DND-41 (cell line): Measurements from ENCODE around the gene NPBWR2.

Source experiments
- ATAC-seq: fragments of 200-7000 bp; cut with Tn5 transposase; 3 replicates; pipeline ENCODE4 v1.9.1; 2021; ENCODE audit warnings: low read depth; ENCODE audit not compliant: insufficient read depth
- DNase-seq: peaks from one replicate; pipeline ENCODE4 v3.0.0-alpha.2; 2020
- H2AFZ ChIP-seq: 2 replicates; pipeline ENCODE4 v1.6.0; 2012; ENCODE audit warnings: low read depth, low read length
- H3K27ac ChIP-seq: 2 replicates; pipeline ENCODE4 v1.5.1; 2012; ENCODE audit warnings: low read length, inconsistent platforms
- H3K27me3 ChIP-seq: fragments of 200-600 bp; sonication (generic); 2 replicates; pipeline ENCODE4 v1.6.0; 2012; ENCODE audit warnings: low read length, mild to moderate bottlenecking, inconsistent platforms; ENCODE audit not compliant: insufficient read depth, poor library complexity
- H3K36me3 ChIP-seq: 2 replicates; pipeline ENCODE4 v1.5.1; 2012; ENCODE audit warnings: low read length, inconsistent platforms; ENCODE audit not compliant: insufficient read depth
- H3K4me1 ChIP-seq: 2 replicates; pipeline ENCODE4 v1.5.1; 2012; ENCODE audit warnings: mild to moderate bottlenecking, low read length; ENCODE audit not compliant: insufficient read depth
- H3K4me2 ChIP-seq: 2 replicates; pipeline ENCODE4 v1.6.0; 2012; ENCODE audit warnings: mild to moderate bottlenecking, moderate library complexity, low read length, inconsistent platforms; ENCODE audit not compliant: insufficient read depth
- H3K4me3 ChIP-seq, 2 experiments: fragments of 200-600 bp in 1 of 2; shearing (Covaris generic) in 1 of 2; 2 replicates each; pipeline ENCODE4 v1.5.1; 2012 to 2016; ENCODE audit warnings: inconsistent platforms in 2 of 2, low read length in 2 of 2, mild to moderate bottlenecking in 2 of 2, low read depth in 1 of 2, moderate library complexity in 1 of 2
- H3K79me2 ChIP-seq: 2 replicates; pipeline ENCODE4 v1.6.0; 2012; ENCODE audit warnings: low read length, inconsistent platforms; ENCODE audit not compliant: insufficient read depth
- H3K9ac ChIP-seq: 2 replicates; pipeline ENCODE4 v1.6.0; 2012; ENCODE audit warnings: low read depth, mild to moderate bottlenecking, inconsistent platforms, low read length, moderate library complexity
- H3K9me3 ChIP-seq: 2 replicates; pipeline ENCODE4 v1.5.1; 2012; ENCODE audit warnings: low read length, moderate library complexity, mild to moderate bottlenecking, inconsistent platforms; ENCODE audit not compliant: insufficient read depth, severe bottlenecking
- H4K20me1 ChIP-seq: 2 replicates; pipeline ENCODE4 v1.6.0; 2012; ENCODE audit warnings: low read length; ENCODE audit not compliant: insufficient read depth
- EZH2 ChIP-seq: IDR thresholded peaks from 3 replicates; pipeline ENCODE4 v1.6.1; 2012; ENCODE audit warnings: borderline replicate concordance, low read depth, mild to moderate bottlenecking, moderate library complexity, low read length, inconsistent platforms; ENCODE audit not compliant: severe bottlenecking
- TF ChIP-seq, protein P1 (sequence below): IDR thresholded peaks from 2 replicates; pipeline ENCODE4 v1.5.1; 2012; ENCODE audit warnings: borderline replicate concordance, low read length, moderate library complexity, mild to moderate bottlenecking; ENCODE audit not compliant: poor library complexity, severe bottlenecking; ENCODE audit errors: extremely low read depth

NPBWR2 gene

DNA sequence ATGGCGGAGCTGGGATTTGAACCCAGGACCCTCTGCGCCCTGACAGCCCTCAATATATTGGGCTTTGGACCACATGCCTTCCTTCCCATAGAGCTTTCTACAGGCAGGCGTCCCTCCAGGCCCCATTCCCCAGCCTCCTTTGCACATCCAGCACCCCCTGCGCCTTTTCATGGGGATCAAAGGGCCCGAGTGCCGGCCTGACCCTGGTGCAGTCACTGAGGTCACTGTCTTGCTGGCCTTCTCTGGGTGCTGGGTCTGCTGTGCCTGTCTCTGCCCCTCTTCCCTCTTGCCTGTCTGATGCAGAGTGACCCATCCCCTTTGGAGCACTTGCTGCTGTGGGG, 25.8 kb downstream of the NPBWR2 start:
- Histone ChIP-seq H3K4me3 (no peak overlapping the region), H4K20me1 (peaks cover 27% of the 10 kb centered on the region; the same call in 1 of the 2 replicates), H3K79me2 (peaks cover 12% of the 10 kb centered on the region), H3K4me2 (no peak overlapping the region), H3K9me3 (no peaks in the 10 kb centered on the region), H3K9ac (no peak overlapping the region), H3K4me1 (peaks cover 43% of the 10 kb centered on the region), H3K27me3 (peaks cover 30% of the 10 kb centered on the region), H2AFZ (no peak overlapping the region), H3K36me3 (no peaks in the 10 kb centered on the region; the same call in 1 of the 2 replicates), H3K27ac (no peak overlapping the region)
- TF ChIP-seq, protein P1, sequence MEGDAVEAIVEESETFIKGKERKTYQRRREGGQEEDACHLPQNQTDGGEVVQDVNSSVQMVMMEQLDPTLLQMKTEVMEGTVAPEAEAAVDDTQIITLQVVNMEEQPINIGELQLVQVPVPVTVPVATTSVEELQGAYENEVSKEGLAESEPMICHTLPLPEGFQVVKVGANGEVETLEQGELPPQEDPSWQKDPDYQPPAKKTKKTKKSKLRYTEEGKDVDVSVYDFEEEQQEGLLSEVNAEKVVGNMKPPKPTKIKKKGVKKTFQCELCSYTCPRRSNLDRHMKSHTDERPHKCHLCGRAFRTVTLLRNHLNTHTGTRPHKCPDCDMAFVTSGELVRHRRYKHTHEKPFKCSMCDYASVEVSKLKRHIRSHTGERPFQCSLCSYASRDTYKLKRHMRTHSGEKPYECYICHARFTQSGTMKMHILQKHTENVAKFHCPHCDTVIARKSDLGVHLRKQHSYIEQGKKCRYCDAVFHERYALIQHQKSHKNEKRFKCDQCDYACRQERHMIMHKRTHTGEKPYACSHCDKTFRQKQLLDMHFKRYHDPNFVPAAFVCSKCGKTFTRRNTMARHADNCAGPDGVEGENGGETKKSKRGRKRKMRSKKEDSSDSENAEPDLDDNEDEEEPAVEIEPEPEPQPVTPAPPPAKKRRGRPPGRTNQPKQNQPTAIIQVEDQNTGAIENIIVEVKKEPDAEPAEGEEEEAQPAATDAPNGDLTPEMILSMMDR: no peak
- TF ChIP-seq EZH2: no peak
- DNase-seq (no peak), ATAC-seq (no peak)

DNA sequence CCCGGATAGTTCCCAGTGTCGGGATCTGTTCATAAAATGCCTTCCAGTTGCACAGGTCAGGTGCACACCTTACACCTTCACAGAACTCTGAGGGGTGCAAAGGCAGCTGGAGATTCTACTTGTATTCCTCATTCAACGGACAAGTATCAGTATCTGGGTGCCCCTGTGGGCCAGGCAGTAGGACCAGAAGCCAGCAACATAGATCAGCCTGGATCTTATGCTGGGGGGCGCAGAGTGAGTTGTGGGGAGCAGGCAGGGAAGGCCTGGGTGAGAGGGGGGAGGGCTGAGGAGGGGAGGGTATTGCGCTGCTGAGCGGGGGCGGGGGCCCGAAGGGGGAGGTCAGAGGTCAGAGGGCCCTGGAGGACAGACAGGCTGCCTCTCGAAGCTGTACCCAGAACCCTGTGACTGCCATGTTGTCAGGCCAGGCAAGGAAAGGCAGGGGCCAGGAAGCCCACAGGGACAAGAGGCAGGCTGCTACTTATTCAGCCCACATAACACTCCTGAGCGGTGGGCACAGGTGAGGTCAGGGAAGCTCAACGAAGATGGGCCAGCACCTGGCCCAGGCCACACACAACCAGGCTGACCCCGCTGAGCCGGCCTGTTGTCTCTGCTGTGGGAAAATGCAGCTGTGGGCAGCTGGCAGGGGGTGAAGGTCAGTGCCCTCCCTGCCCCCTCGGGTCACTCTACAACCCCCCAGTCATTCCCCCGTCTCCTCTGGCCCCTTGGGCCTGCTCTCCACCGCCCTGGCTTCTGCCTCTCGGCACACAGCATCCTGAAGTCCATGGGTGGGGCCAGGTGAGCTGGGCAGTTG, 26.3 kb downstream of the NPBWR2 start:
- Histone ChIP-seq H3K4me3 (no peak overlapping the region), H2AFZ (no peak overlapping the region), H3K9ac (peak overlapping the region; percentile 76; the same call in 1 of the 2 replicates), H3K79me2 (peaks cover 12% of the 10 kb centered on the region), H3K27me3 (peaks cover 30% of the 10 kb centered on the region), H3K36me3 (peaks cover 4% of the 10 kb centered on the region), H3K27ac (no peak overlapping the region), H3K4me2 (peak overlapping the region; percentile 92), H4K20me1 (peaks cover 29% of the 10 kb centered on the region), H3K4me1 (peaks cover 43% of the 10 kb centered on the region), H3K9me3 (no peaks in the 10 kb centered on the region)
- DNase-seq (no peak), ATAC-seq (no peak)
- TF ChIP-seq EZH2: no peak
- TF ChIP-seq, protein P1: no peak

DNA sequence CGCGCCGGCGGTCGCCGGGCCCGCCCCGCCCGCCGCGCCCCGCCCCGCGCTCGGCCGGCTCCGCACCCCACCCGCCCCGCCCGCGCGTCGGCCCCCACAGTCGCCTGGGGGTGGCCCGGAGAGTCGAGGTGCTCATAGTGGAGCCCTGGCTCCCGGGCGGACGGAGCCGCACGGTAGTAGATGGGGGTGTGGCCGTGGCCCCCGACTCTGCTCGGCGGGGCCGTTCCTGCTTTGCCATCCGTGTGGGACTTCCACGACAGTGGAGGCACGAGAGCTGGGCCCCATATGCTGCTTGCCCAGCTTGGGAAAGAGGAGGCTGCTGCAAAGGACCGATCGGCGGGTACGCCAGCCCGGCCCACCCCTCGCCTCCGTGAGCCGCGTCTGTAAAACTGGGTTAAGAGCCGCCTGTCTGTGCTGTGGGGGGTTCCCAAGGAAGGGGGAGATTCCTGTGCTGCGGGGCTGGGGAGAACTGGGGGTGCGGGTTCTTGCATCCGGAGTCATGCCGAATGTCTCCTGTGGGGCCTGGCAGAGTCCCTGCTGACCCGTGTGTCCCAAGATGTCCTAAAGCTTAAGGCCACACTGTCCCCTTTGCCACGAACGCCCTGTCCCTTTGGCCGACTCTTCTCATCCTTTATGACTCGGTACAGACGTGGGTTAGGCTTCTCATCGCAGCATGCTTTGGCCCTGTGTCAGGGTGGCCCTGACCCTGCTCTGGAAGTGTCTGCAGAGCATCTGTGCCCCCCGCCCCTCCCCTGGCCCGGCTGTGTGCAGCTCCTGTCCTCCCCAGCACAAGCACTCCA, 27.2 kb downstream of the NPBWR2 start, which contains the start of gene OPRL1:
Gene OPRL1, plus strand, starts transcription at position 70 of the 800 bp plus-strand sequence. CDS start 12,639 bp downstream, outside the sequence.
- TF ChIP-seq EZH2: no peak
- TF ChIP-seq, protein P1: no peak
- Histone ChIP-seq H3K27ac (peak within 1 kb of the TSS; percentile 53), H3K4me3 (peak within 1 kb of the TSS; percentile 64 to 86), H2AFZ (peak within 1 kb of the TSS; percentile 82), H3K27me3 (peaks cover 25% of the 10 kb centered on the region), H3K79me2 (peaks cover 12% of the 10 kb centered on the region), H3K9ac (peak within 1 kb of the TSS; percentile 76), H4K20me1 (peaks cover 30% of the 10 kb centered on the region), H3K36me3 (peaks cover 6% of the 10 kb centered on the region), H3K4me1 (peaks cover 43% of the 10 kb centered on the region), H3K4me2 (peak within 1 kb of the TSS; percentile 92), H3K9me3 (no peaks in the 10 kb centered on the region)
- ATAC-seq (no peak; the same call in 2 of the 3 replicates), DNase-seq (no peak)
